Body of pancreas (tissue), 4 donors: ENCODE results near the gene ESD. TPM values are rescaled to one million over a fixed set of nuclear protein-coding genes. Genes with fewer than 3 reads are reported as not detected.
"Not testable (repeated sequence)": the region's sequence is repeated elsewhere in the genome, so short reads cannot be mapped to it uniquely, and the experiment has no call there.

Source experiments
- ATAC-seq: fragments of 150-250 bp; one replicate; pipeline ENCODE4 v1.9.1; 2016
- DNase-seq, 4 donors: peaks; one replicate each; pipeline ENCODE4 v3.0.0-alpha.2; 2019
- H3K27ac ChIP-seq, 4 donors: fragments of 200-600 bp; sonication (generic); 1 replicate in 3 of 4; 2 replicates in 1 of 4; pipeline versions ENCODE4 v1.5.1 to v1.6.1; 2016 to 2019; ENCODE audit warnings: mild to moderate bottlenecking in 1 of 4, mixed read lengths in 1 of 4, moderate library complexity in 1 of 4
- H3K27me3 ChIP-seq, 2 donors: fragments of 200-600 bp; sonication (generic); one replicate each; pipeline ENCODE4 v1.6.0; 2016; ENCODE audit warnings: mild to moderate bottlenecking in 1 of 2
- H3K36me3 ChIP-seq, 2 donors: fragments of 200-600 bp; sonication (generic); replicated peaks in 1 of 2; 2 replicates each; pipeline ENCODE4 v1.5.1; 2016; ENCODE audit warnings: low read depth in 2 of 2; ENCODE audit not compliant: insufficient read depth in 1 of 2
- H3K4me1 ChIP-seq: fragments of 200-600 bp; sonication (generic); one replicate; pipeline ENCODE4 v1.6.0; 2016
- H3K4me3 ChIP-seq, 2 donors: fragments of 200-600 bp; sonication (generic); 1 replicate in 1 of 2; 2 replicates in 1 of 2; pipeline ENCODE4 v1.5.1; 2016 to 2019
- H3K9me3 ChIP-seq, 3 donors: fragments of 200-600 bp; sonication (generic); 1 replicate in 2 of 3; 2 replicates in 1 of 3; pipeline ENCODE4 v1.5.1; 2016
- POLR2A ChIP-seq, 3 donors: fragments of 450-650 bp; IDR thresholded peaks; one replicate each; pipeline ENCODE4 v1.6.1; 2016; ENCODE audit warnings: antibody characterized with exemption in 3 of 3, mild to moderate bottlenecking in 2 of 3
- WGBS, 2 donors: methylation state at CpG; one replicate each; pipeline ENCODE4 v1.1.5; 2017; 5-methylcytosine and 5-hydroxymethylcytosine counted together
- intact Hi-C: fragments of 100-400 bp; cut with DNase I; formaldehyde crosslinking; loops from one replicate; pipeline ENCODE4 v1.15.1; 2023
- total RNA-seq, 2 donors: library from RNA; depleted of rRNA; stranded (reverse); fragments of >200 nt; gene quantifications; one replicate each; pipeline ENCODE4 v1.1.0, GENCODE V29; 2016
- TF ChIP-seq, protein P1 (sequence below), 7 experiments: fragments of 450-650 bp in 4 of 7; fragments of 200-600 bp in 3 of 7; sonication (generic) in 3 of 7; IDR thresholded peaks; one replicate each; pipeline ENCODE4 v1.5.1; 2016 to 2019; ENCODE audit warnings: antibody characterized with exemption in 7 of 7

The ESD gene
- total RNA-seq, 2 donors from 2014 or later, result 24.4 to 45.4 TPM

DNA sequence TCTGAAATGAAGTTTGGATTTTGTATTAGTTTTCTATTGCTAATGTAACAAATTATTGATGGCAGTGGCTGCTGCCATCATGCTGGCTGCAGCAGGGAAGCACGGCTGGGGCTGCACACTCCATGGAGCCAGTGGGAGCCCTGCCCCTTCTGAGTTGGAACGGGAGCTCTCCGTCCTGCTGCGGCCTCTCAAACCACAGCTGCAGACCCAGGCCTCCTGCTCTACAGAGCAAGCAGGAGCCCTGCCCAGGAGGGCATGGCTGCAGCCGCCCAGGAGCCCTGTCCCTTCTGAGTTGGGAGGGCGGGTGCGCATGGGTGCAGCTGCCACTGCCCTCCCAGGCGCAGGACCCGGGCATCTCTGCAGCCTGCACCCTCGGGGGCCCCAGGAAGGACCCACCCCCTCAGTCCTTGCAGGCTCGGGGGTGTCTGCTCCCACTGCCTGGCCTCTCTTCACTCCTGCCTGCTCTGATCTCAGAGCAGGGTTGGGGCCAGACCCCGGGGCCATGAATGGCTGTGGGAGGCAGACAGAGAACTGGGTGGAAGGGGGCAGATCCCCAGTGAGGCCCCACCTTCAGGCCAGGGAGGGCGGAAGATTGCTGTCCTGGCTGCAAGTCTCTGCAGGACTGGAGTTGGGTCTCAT is 21.0 kb upstream of the ESD start:
- DNase-seq, result no peak
- H3K36me3 ChIP-seq, result no peaks in the 10 kb centered on the region
- TF ChIP-seq, protein P1, sequence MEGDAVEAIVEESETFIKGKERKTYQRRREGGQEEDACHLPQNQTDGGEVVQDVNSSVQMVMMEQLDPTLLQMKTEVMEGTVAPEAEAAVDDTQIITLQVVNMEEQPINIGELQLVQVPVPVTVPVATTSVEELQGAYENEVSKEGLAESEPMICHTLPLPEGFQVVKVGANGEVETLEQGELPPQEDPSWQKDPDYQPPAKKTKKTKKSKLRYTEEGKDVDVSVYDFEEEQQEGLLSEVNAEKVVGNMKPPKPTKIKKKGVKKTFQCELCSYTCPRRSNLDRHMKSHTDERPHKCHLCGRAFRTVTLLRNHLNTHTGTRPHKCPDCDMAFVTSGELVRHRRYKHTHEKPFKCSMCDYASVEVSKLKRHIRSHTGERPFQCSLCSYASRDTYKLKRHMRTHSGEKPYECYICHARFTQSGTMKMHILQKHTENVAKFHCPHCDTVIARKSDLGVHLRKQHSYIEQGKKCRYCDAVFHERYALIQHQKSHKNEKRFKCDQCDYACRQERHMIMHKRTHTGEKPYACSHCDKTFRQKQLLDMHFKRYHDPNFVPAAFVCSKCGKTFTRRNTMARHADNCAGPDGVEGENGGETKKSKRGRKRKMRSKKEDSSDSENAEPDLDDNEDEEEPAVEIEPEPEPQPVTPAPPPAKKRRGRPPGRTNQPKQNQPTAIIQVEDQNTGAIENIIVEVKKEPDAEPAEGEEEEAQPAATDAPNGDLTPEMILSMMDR (IDR thresholded peaks at IDR 0.05), result no peak
- no peak for ATAC-seq
- H3K4me1 ChIP-seq, result no peaks in the 10 kb centered on the region
- no peaks in the 10 kb centered on the region for H3K27me3 ChIP-seq
- intact Hi-C loops, result no loop called here
- H3K4me3 ChIP-seq, result no peak overlapping the region
- 67 to 76% methylated on average over 7 to 13 of the region's 13 CpGs for WGBS, 2 donors
- H3K27ac ChIP-seq, result no peak overlapping the region
- H3K9me3 ChIP-seq, result no peaks in the 10 kb centered on the region

DNA sequence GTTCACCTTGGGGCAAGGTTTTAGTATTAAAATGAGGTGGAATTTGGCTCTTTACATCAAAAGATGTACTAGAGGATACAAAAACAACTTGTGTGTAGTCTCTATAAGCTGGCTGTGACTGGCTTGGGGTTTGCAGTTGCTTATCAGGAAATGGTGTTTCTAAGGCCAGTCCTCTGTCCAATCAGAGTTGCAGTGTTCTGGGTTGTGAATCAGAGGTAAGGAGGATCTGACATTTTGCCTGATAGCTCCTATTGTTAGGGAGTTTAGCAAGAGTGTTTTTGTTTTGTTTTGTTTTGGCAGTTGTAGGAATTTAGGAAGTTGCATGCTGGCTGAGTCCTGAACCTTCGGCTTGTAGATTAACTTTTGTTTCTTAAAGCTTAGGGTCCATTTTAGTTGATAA is 20.1 kb upstream of the ESD start:
- intact Hi-C loops, result no loop called here
- no peaks in the 10 kb centered on the region for H3K9me3 ChIP-seq
- H3K27ac ChIP-seq, result no peak overlapping the region
- no peaks in the 10 kb centered on the region for H3K27me3 ChIP-seq
- no peak for TF ChIP-seq POLR2A (IDR thresholded peaks at IDR 0.05)
- TF ChIP-seq, protein P1 (IDR thresholded peaks at IDR 0.05), result no peak
- H3K4me3 ChIP-seq, result no peak overlapping the region
- no peaks in the 10 kb centered on the region for H3K4me1 ChIP-seq
- no peaks in the 10 kb centered on the region for H3K36me3 ChIP-seq
- no peak for ATAC-seq
- no peak for DNase-seq
- 70 to 75% methylated on average over 1 of the region's 1 CpG for WGBS, 2 donors

DNA sequence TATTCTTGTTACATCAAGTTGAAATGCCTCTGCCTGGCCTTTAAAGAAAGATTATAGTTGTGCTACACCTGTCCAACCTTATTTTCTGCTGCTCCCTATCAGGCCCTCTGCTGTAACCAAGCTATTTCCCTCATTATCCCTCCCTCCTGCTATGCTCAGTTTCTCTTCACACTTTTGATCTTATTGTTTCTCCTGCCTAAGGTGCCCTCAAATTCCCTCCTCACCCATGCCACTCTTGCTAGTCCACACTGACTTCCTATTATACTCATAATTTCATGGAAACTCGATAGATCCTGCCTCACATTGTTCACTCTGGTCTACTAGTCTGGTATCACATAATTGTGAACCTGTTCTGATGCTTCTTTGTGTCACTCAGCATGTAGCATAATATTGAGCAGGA is 19.4 kb upstream of the ESD start:
- intact Hi-C loops, result no loop called here
- no peaks in the 10 kb centered on the region for H3K4me1 ChIP-seq
- WGBS, 2 donors, result 74 to 75% methylated on average over 1 of the region's 1 CpG
- no peak overlapping the region for H3K4me3 ChIP-seq
- no peak for TF ChIP-seq POLR2A (IDR thresholded peaks at IDR 0.05)
- TF ChIP-seq, protein P1 (IDR thresholded peaks at IDR 0.05), result no peak
- H3K36me3 ChIP-seq, result no peaks in the 10 kb centered on the region
- DNase-seq (no peak), ATAC-seq (no peak)
- H3K27me3 ChIP-seq, result no peaks in the 10 kb centered on the region
- H3K27ac ChIP-seq, result no peak overlapping the region
- H3K9me3 ChIP-seq, result no peaks in the 10 kb centered on the region

DNA sequence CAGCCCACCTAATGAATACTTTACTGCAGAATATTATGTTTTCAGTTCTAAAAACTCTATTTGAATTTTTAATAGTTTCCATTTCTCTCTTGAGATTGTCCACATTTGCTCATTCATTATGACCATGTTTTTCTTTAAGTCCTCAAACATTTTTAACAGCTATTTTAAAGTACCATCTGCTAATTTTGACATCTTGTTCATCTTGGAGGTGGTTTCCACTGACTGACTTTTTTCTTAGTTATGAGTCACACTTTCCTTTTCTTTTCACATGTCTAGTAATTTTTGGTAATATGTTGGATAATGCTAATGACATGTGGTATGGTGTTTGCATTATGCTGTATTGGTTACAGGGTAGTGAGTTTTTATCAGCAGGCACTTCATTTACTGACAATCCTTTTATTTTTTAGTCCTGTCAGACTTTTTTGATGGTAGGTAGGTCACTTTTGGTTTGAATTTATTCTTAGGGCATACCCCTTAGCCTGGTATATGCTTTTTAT is 15.4 kb upstream of the ESD start:
- Histone ChIP-seq H3K9me3 (no peaks in the 10 kb centered on the region), H3K36me3 (no peaks in the 10 kb centered on the region), H3K27ac (no peak overlapping the region), H3K4me3 (no peak overlapping the region), H3K4me1 (no peaks in the 10 kb centered on the region), H3K27me3 (no peaks in the 10 kb centered on the region)
- DNase-seq, result no peak
- intact Hi-C loops, result no loop called here
- TF ChIP-seq POLR2A (IDR thresholded peaks at IDR 0.05), result no peak
- TF ChIP-seq, protein P1 (IDR thresholded peaks at IDR 0.05), result no peak
- no peak for ATAC-seq

DNA sequence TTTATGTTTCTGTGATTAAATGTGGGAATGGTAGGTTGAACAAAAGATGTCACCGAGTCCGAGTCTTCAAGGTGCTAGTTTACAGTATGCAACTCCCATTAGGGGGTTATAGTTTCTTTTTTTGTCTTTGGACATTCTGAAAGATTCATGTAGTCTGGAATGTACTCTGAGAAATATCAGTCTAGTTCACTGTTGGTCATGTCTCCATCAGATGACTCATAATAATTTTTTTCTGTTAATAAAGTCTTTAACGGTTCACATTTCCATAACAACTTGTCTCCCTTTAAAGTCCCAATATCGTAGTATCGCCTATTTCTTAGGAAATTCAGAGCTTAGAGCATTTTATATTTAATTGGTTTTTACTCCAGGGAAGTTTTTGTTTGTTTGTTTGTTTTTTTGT is 13.5 kb upstream of the ESD start:
- 72 to 81% methylated on average over 5 of the region's 5 CpGs for WGBS, 2 donors
- no peak for TF ChIP-seq POLR2A (IDR thresholded peaks at IDR 0.05)
- TF ChIP-seq, protein P1 (IDR thresholded peaks at IDR 0.05), result no peak

DNA sequence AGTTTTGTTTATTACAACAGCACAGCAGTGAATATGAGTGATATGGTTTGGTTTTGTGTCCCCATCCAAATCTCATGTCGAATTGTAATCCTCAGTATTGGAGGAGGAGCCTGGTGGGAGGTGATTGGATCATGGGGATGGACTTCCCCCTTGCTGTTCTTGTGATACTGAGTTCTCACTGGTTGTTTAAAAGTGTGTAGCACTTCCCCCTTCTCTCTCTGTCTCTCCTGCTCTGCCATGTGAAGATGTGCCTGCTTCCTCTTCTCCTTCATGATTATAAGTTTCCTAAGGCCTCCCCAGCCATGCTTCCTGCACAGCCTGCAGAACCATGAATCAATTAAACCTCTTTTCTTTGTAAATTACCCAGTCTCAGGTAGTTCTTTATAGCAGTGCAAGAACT is 8.0 kb upstream of the ESD start:
- DNase-seq, H3K27ac ChIP-seq: not testable (repeated sequence)
- 39 to 58% methylated on average over 1 of the region's 1 CpG for WGBS, 2 donors

More for the DNA sequence above, 13.5 kb upstream of the ESD start:
- intact Hi-C loops, result no loop called here
- no peaks in the 10 kb centered on the region for H3K9me3 ChIP-seq
- H3K27me3 ChIP-seq, result no peaks in the 10 kb centered on the region
- no peaks in the 10 kb centered on the region for H3K36me3 ChIP-seq
- H3K27ac ChIP-seq, result no peak overlapping the region
- ATAC-seq (no peak), DNase-seq (no peak)
- H3K4me1 ChIP-seq, result no peaks in the 10 kb centered on the region
- no peak overlapping the region for H3K4me3 ChIP-seq

More for the DNA sequence above, 8.0 kb upstream of the ESD start:
- ATAC-seq, intact Hi-C loops, H3K9me3 ChIP-seq, H3K4me1 ChIP-seq, H3K27me3 ChIP-seq, H3K36me3 ChIP-seq, H3K4me3 ChIP-seq: not testable (repeated sequence)
